NCI-H1092 treated with DMSO at 0.1 percent for 48 hours (cell line): ENCODE results near the gene EFCAB6.

ENCODE experiments used
- DNase-seq: peaks from one replicate; lab custom pipeline; 2025; lab: John Stamatoyannopoulos, UW

Gene EFCAB6

DNA sequence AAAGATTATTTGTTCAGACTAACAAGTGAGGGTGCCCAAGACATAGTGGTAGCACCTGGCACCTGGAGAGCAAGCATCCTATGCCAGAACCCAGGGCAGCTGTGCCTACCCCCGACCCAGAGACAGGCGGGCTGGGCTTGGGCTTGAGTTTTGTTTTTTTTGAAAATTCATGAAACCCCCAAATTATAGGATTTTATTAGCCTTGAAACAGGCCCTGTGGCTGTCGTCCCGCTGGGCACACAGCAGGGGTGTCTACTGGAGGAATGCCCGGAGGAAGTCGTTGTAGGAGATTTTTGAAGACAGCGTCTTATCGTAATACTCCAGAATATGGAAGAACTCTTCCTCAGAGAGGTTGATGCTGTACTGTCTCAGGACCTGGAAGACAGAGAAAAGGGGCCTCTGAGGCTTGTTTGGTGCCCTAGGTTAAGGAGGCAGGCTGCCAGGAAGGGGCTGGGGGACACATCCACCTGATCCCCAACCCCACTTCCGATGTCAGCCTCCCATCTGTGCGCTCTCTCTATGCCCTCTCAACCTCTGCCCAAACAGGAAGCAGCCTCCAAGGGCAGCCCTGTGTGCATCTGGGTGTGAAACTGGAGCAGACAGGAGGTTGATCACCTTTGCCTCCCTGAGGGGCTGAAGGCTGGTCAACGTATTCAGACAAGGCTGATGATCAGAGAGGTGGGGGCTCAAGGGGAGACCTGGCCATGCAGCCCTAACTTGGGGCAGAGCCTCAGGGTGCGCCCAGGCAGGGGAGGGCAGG, 283.3 kb downstream of the EFCAB6 start:
- no peak for DNase-seq

DNA sequence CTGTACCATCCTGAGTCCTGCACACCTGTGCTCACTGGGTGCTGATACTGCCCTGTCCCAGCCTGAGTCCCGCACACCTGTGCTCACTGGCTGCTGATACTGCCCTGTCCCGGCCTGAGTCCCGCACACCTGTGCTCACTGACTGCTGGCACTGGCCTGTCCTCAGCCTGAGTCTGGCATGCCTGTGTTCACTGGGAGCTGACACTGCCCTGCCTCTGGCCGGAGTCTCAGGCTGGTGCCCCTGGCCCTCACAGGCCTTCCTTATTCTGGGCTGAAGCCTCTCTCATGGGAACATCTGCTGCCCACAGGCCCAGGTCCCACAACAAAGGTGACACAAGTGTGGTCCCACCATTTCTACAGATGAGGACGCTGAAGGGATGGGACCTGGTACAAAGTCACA, 285.2 kb downstream of the EFCAB6 start:
- no peak for DNase-seq

DNA sequence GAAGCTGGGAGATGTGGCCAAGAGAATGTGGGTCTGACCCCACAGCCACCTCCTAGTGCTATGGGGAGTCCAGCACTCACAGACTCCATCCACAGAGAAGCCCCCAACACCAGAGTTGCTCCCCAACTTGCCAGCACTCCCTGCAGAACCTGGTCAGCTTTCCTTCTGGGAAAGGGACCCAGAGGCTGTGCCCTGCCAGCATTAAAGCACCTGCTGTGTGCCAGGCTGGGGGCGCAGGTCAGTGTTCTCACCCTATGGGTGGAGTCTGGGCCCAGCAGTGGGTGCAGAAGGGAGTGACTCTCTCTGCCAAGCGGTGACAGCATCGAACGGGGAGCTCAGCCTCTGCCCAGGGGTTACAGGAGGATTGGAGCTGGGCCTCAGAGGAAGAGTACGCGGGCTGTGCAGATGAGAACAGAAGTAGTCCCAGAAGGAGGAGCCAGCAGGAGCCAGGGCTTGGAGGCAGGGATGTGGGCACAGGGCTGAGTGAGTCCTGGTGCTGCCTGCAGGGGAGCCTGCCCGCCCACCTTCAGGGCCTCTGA, 285.9 kb downstream of the EFCAB6 start:
- no peak for DNase-seq

DNA sequence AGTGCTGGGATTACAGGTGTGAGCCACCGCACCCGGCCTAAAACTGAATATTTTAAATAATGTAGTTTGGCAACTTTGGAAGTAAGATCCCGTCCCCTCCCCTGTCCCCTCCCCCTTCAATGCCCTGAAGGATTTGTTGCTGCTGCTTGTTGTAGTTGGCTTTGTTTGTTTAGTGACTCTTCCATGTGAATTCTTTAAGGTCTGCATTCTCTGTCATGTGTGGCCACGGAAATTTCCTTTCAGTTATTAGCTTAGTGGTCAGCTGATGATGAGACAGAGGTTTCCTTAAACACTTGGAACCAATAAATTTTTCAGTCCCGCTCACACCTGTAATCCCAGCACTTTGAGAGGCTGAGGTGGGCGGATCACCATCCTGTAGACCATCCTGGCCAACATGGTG, 290.4 kb downstream of the EFCAB6 start:
- DNase-seq: no peak

DNA sequence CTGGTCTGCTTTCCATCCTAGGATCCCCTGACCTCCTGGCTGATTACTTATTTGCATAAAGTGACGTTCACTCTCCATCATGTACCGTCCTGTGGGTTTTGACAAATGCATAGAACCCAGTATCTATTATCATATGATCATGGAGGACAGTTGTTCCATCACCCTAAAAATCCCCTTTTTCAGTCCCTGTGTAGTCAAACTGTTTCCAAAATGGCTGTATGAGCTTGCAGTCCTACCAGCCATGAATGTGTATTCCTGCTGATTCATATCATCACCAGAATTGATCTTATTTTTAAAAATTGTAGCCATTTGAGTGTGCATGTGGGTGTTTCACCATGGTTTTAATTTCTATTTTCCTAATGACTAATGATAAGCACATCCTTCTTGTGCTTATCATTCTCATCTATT, 291.5 kb downstream of the EFCAB6 start:
- no peak for DNase-seq

DNA sequence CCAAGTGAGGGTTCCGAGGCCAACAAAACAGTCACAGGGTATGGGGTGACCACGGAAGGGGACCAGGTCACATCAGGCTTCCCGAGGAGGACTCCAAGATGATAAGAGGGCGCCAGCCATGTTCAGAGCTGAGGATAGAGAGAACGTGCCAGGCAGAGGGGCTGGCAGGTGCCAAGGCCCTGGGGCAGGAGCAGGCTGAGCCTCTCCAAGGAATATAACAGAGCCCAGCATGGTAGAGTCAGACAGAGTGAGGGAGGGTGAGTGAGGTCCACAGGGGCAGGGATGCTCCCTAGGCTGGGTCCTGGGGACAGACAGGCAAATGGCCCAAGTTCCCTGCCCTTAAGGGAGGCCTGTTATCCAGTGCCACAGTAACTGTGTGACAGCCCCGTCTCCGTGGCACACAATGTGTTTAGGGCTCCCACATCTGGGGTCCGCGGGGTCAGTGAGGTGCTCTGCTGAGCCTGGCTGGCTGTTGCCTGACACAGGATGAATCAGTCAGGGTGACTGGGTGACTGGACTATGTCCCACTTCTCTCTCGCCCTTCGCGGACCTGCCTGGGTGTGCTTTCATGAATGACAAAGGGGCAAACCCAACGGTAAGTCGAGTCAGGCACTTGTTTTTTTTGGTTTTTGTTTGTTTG, 295.0 kb downstream of the EFCAB6 start:
- DNase-seq: no peak

DNA sequence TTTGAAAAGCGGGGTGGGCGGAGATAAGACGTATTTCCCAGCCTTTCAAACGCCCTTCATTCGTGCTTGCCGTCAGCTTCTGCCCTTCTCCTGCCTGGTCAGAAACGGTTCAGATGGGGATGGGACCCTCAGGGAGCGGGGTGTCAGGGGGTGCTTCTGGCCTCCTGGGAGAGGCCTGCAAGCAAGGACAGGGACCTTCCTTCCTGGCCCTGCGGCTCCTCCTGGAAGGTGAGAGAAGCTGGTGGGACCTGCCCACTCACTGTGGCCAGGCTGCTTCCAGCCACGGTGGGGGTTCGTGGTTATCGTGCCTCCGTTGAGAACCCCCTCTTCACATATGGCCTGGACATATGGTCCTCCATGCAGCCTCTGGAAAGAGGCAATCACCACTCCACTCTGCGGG, 295.7 kb downstream of the EFCAB6 start:
- no peak for DNase-seq

DNA sequence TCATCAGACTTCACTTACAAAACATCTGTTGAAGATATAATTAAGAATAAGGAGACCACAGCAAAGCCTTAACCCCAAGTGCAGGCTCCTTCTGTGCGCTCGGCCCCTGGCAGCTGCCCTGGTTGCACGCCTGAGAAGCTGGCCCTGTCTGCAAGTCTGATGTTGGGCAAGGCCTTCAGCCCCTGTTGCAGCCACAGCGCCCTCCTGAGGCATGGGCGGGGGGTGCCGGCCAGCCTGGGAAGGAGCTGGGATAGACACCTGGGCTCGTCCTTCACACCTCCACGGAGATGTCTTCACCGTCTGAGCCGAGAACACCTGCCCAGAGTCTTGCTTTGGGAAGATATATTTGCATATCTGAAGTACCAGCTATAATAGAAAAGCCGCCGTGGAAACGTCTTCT, 296.2 kb downstream of the EFCAB6 start:
- DNase-seq: no peak

DNA sequence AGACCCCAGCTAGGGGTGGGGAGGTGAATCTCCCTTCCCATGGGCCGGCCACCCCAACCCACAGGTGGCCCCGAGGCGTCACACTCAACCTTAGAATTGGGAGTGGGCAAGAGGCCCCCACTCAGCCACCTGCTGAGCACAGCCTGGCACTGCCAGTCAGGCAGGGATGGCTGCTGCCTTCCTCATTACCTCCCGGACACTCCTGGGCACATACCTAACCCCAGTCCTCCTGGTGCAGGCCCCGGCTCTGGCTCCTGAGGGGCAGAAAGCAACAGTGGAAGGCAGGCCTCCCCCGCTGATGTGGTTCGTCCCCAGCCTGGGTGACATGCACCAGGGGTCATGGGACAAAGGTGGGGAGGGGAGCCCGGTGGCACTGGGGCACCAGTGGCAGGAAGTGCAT, 296.7 kb downstream of the EFCAB6 start:
- DNase-seq: no peak

DNA sequence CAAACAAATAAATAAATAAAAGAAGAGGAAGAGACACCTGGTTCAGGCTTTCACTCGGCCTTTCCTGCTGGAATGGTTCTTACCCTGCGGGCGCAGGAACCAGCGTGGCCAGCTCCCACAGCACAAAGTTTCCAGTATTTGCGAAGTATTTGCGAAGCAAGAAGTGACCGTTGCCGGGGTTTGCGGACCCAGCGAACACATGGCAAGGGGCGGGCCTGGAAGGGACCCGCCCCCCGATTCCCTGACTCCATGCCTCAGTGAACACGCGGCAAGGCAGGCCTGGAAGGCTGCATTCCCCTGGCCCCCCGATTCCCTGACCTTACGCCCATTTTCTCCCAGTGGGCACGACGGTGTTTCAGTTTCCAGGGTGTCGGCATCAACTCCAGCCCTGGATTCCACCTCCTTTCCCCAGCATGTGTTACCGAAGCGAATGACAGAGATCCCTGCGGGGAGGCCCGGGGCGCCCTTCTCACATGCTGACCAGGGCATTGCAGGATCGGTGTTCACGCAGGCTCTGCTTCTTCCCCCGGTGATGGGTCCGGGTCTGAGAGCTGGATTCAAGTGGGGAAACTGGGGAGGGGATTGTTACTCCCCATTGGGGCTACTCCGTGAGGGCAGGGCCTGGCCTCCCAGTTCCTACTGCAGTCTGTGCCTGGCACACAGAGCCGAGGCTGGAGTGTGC, 297.5 kb downstream of the EFCAB6 start:
- no peak for DNase-seq

DNA sequence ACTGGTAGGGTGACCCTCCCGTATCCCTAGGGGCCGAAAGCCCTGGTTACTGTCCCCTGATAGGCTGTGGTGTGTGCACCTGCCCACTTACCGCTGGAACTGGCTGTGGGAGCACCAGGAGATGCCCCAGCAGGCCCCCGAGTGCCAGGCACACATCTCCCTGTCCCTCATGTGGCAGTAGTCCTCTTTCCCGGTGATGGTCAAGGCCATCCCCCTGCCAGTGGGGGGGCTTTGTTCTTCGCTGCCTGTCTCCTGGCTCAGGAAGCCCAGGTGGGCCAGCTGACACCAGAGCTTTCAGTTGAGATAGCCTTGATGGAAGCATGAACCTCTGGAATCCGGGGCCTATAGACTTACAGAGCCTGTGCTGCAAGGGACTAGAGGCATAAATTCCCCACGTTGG, 299.8 kb downstream of the EFCAB6 start:
- DNase-seq: no peak

DNA sequence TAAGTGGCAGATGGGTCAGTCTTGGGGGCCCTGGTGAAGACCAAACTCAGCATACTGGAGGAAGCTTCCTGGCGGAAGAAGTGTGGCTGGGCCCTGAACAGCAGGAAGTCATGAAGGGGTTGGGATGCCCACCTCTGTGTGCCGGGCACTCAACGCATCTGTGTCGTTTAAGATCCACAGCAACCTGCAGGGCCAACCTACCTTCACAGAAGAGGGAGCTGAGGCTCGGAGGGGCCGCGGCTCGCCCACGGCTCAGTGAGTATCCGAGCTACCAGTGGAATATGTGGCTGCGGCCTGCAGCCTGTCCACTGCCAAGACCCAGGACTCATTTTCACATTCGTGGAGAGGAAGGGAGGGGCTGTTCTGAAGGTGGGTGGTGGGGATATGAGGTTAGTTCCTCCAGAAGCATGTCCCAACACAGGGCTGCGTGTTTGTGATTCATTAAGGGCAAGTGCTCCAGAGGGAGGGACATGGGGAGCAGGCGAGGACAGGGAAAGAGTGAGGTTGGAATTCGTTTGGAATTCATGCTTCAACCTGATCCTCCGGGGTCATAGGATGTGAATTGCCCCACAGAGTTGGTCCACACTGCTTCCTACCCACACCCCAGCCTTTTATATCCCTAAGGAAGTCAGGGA, 300.7 kb downstream of the EFCAB6 start:
- DNase-seq: no peak

DNA sequence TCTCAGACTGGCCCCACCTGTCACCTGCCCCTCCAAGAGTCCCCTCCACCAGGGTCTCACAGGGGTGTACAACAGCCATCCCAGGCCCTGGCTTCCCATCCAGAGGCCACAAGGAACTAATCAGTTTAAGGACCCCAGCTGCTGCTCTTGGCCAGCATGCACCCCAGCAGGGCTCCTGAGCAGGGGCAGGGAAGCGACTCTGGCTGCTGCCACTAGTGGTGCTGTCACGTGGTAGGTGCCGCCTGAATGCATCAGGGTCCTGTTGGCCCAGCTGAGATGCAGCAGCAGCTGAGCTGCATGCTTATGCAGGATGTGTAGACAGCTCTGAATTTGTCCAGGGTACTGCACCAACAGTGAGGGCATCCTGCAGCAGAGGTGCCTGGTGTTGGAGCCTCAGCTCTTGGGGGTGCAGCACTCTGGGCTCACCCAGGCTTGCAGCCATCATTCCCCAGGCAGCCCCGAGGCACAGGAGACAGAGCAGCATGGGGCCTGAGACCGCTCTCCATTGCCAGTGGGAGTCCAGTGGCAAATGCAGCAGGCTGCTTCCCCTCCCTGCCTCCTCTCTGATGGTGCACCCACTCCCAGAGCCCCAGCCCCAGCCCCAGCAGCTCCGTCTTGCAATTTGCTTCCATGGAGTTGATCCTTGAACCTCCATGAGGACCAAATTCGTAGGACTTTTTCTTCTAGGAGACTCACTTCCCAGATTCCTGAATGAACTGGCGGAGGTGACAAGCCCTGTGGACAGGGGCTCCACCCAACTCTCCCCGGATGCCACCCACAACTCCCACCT, 301.6 kb downstream of the EFCAB6 start:
- no peak for DNase-seq

DNA sequence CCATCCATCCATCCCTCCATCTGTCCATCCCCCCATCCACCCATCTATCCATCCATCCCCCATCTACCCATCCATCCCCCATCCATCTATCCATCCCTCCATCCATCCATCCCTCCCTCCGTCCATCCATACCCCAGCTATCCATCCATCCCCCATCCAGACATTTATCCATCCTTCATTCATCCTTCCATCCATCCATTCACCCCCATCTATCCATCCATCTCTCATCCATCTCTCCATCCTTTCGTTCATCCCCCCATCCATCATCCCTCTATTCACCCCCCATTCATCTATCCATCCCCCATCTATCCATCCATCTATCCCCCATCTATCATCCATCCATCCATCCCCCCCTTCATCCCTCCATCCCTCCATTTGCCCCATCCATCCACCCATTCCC, 302.8 kb downstream of the EFCAB6 start:
- DNase-seq: no peak

DNA sequence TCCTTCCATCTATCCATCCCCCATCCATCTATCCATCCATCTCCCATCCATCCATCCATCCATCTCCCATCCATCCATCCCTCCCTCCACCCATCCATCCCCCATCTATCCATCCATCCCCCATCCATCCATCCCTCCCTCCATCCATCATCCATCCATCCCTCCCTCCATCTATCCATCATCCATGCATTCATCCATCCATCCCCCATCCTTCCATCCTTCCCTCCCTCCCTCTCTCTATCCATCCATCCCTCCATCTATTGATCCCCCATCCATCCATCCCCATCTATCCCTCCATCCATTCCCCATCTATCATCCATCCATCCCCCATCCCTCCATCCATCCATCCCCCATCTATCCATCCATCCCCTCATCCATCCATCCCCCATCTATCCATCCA, 303.6 kb downstream of the EFCAB6 start:
- DNase-seq: no peak

DNA sequence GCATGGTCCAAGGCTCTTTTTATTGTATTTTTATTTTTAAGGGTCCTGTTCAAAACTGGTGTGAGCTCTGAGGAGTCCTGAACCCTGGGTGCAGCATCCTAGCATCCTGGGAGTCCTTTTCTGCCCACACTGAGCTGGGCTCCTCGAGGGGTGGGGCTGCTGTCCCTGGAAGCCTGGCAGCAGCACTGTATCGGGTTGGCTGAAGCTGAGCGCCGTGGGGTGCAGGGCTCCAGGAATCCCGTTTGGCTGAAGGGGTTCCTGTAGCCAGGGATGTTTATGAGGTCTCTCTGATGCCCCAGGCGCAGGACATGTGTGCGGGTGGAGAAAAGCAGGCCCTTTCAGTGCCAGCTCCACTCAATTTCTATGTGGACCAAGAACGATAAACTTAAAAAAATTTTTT, 304.9 kb downstream of the EFCAB6 start:
- DNase-seq: no peak

DNA sequence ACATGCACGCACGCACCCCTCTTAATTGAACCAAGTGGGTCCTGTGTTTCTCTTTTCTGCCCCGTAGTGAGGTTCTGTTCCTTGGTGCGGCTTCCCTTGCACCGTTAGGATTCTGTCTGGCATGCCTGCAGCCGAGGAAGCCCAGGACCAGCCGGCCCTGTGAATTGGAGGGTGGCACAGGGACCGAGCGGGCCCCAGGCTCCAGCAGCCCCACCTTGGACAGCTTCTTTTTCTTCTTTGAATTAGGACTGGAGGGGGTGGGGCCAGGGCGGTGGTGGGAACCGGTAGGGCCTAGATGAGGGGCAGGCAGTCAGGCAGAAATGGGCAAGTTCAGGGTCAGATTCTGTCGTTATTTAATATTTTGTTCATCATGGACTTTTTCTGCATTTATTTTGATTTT, 305.6 kb downstream of the EFCAB6 start:
- DNase-seq: no peak

DNA sequence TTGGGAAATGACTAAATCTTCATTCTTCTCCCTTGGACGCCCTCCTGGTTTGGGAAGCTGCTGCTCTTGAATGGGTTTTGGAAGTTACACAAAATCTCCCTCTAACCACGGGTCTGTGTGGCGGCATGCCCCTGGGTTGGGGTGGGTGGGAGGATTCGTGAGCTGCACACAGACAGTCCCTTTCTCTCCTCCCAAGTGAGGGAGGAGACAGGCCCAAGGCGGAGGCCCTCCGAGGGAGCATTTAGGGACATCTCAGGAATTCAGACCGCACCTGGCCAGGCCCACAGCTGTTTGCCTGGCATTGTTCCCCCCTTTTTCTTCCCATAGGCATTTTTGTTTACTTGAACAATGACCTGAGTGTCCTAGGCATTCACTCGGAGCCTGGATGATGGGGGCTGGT, 306.2 kb downstream of the EFCAB6 start:
- DNase-seq: no peak

DNA sequence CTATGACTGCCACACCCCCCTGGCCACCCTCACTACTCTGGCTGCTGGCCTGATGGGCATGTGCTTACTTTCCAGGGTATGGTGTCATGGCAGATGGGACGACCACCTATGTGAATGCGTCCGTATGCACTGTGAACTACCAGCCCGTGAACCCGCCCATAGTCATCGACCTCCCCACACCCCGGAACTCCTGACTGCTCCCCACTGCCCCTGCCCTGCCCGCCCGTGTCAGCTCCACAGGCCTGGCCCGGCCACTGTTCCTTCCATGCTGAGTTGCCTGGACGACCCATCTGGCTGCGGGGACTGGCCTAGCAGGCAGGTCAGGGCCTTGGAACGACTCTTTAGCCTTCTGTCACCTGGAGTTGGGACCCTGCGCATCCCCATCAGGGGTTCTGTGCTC, 306.7 kb downstream of the EFCAB6 start:
- DNase-seq: no peak

DNA sequence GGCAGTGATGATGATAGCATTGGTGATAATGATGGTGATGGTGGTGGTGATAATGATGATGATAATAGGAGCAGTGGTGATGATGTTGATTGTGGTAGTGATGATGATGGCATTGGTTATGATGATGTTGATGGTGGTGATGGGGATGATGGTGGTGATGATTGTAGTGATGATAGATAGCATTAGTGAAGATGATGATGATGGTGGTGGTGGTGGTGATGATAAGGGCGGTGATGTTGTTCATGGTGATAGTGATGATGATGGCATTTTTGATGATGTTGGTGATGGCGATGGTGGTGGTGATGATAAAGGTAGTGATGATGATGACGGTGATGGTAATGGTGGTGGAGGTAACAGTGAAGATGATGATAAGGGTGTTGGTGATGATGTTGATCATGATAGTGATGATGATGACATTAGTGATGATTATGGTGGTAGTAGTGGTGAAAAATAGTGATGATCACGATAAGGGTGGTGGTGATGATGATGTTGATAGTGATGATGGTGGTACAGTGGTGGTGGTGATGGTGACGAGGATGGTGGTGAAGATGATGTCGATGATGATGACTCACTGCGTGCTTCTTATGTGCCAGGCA, 307.3 kb downstream of the EFCAB6 start:
- DNase-seq: no peak

DNA sequence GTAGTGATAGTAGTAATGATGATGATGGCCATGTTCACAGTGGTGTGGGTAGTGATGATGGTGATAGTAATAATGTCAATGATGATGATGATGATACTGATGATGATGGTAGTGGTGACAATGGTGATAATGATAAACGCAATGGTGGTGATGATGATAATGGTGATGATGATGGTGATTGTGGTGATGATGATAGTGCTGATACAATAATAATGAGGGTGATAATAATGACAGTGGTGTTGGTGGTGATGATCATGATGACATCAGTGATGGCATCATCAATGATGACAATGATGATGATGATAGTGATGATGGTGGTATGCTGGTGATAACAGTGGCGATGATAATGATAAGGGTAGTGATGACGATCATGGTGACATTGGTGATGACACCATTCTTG, 308.0 kb downstream of the EFCAB6 start:
- no peak for DNase-seq
